GM12872 (cell line): ENCODE measurements around the gene RHOBTB3.

Experiments
- CTCF ChIP-seq: IDR thresholded peaks from 3 replicates; pipeline ENCODE4 v1.5.1; 2011; ENCODE audit warnings: low read depth, mild to moderate bottlenecking, low read length, moderate library complexity; ENCODE audit not compliant: insufficient read depth

Gene RHOBTB3

DNA sequence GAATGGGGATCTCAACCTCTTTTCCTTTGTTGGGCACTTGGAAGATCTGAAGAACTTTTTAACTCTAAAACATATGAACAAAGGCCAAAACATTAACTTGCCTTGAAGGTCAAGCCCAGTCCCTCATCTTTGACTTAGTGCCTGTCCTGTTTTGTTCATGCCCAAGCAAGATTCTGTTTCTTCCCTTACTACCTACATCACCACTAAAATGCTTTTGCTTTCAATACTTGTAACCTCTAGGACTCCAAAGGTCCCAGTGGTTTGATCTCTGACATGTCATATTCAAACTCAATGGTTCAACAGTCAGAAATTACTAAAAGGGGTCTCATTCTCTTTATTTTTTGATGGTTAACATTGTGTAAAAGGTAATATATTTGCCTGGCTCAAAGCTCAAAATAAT, 67.4 kb downstream of the RHOBTB3 start:
- no peak for TF ChIP-seq CTCF

- TF ChIP-seq CTCF: no peak
Measured at GRCh38 chr5:95799191-95799835, 68.2 kb downstream of the RHOBTB3 start.

DNA sequence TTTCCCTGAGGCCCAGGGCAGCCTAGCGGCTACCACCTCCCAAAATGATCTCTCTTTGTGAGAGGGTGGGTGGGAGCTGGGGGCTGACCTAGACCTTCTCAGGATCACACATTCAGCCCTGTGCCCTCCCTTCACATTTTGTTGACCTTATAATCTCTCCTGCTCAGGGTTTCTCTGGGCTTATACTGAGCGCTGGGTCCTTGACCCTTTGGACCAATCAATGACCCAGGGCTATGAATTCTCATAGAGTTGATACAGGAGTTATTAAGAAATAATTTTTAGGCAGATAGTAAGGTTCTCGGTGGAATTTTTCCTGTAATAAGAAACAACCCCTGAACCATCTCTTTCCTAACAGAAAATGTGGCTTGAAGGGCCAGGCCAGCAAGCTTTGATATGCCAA, 69.4 kb downstream of the RHOBTB3 start:
- TF ChIP-seq CTCF: no peak

DNA sequence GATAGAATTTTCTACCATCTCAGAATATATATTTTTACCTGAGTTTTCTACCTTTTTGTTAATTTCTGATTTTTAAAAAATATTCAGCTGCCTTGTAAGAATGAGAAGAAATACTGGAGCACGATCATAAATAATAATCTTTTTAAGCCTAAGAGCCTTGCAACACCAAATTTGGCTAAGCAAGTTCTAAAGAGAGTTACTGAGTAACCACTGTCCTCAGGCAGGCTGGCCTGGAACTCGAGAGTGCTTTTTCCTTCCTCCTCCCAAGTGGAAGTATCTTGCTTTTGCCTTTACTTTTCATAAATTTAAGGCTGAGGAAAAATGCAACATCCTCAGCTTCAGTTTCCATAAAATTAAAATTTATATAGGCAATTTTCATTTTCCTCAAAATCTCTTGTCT, 70.4 kb downstream of the RHOBTB3 start:
- TF ChIP-seq CTCF: no peak

GRCh38 chr5:95801961-95802360, 70.8 kb downstream of the RHOBTB3 start:
- no peak for TF ChIP-seq CTCF

GRCh38 chr5:95803271-95804148, 72.4 kb downstream of the RHOBTB3 start:
- no peak for TF ChIP-seq CTCF

GRCh38 chr5:95804736-95805539, 73.8 kb downstream of the RHOBTB3 start:
- TF ChIP-seq CTCF: no peak
